Breast epithelium (tissue), 4 donors: ENCODE data around the gene GPC5. TPM values are rescaled to one million over a fixed set of nuclear protein-coding genes. Genes with fewer than 3 reads are reported as not detected.

ENCODE experiments used
- DNase-seq, 2 donors: peaks; one replicate each; pipeline ENCODE4 v3.0.0-alpha.2; 2019; ENCODE audit warnings: low spot score in 2 of 2
- H3K27ac ChIP-seq, 2 donors: fragments of 200-600 bp; sonication (generic) in 1 of 2; one replicate each; pipeline ENCODE4 v1.5.1; 2016 to 2019; ENCODE audit warnings: mild to moderate bottlenecking in 1 of 2
- H3K27me3 ChIP-seq, 2 donors: fragments of 200-600 bp; sonication (generic) in 1 of 2; one replicate each; pipeline versions ENCODE4 v1.5.1 to v1.6.0; 2017 to 2019; ENCODE audit warnings: control low read depth in 1 of 2, mild to moderate bottlenecking in 1 of 2
- H3K36me3 ChIP-seq: fragments of 200-600 bp; one replicate; pipeline ENCODE4 v1.5.1; 2019
- H3K4me1 ChIP-seq, 2 donors: fragments of 200-600 bp; sonication (generic); one replicate each; pipeline ENCODE4 v1.5.1; 2016 to 2019; ENCODE audit warnings: control low read depth in 1 of 2
- H3K4me3 ChIP-seq, 3 donors: fragments of 200-600 bp; sonication (generic); 1 replicate in 2 of 3; 2 replicates in 1 of 3; pipeline ENCODE4 v1.5.1; 2016 to 2019; ENCODE audit warnings: mild to moderate bottlenecking in 3 of 3, moderate library complexity in 2 of 3
- H3K9me3 ChIP-seq, 2 donors: fragments of 200-600 bp; sonication (generic) in 1 of 2; one replicate each; pipeline ENCODE4 v1.5.1; 2016 to 2019; ENCODE audit warnings: control low read depth in 1 of 2
- POLR2A ChIP-seq: fragments of 450-650 bp; IDR thresholded peaks from one replicate; pipeline ENCODE4 v1.6.1; 2016; ENCODE audit warnings: antibody characterized with exemption, mild to moderate bottlenecking, moderate library complexity
- POLR2AphosphoS5 ChIP-seq, 3 donors: sonication (generic); formaldehyde crosslinking; IDR thresholded peaks; one replicate each; pipeline ENCODE4 v1.6.1; 2017; ENCODE audit warnings: antibody characterized with exemption in 3 of 3
- intact Hi-C: fragments of 100-400 bp; cut with DNase I; formaldehyde crosslinking; loops from one replicate; pipeline ENCODE4 v1.15.1; 2023; ENCODE audit warnings: low total_unique reads
- total RNA-seq, 3 donors: library from RNA; depleted of rRNA; stranded (reverse); fragments of >200 nt; gene quantifications; one replicate each; pipeline ENCODE4 v1.1.0, GENCODE V29; 2016
- TF ChIP-seq, protein P1 (sequence below), 3 donors: fragments of 450-650 bp; IDR thresholded peaks; one replicate each; pipeline ENCODE4 v1.5.1; 2016 to 2017; ENCODE audit warnings: antibody characterized with exemption in 3 of 3, mild to moderate bottlenecking in 3 of 3, moderate library complexity in 3 of 3

The GPC5 gene
- total RNA-seq, 3 donors from 2014 or later: 0.88 to 0.98 TPM; not detected in 1

DNA sequence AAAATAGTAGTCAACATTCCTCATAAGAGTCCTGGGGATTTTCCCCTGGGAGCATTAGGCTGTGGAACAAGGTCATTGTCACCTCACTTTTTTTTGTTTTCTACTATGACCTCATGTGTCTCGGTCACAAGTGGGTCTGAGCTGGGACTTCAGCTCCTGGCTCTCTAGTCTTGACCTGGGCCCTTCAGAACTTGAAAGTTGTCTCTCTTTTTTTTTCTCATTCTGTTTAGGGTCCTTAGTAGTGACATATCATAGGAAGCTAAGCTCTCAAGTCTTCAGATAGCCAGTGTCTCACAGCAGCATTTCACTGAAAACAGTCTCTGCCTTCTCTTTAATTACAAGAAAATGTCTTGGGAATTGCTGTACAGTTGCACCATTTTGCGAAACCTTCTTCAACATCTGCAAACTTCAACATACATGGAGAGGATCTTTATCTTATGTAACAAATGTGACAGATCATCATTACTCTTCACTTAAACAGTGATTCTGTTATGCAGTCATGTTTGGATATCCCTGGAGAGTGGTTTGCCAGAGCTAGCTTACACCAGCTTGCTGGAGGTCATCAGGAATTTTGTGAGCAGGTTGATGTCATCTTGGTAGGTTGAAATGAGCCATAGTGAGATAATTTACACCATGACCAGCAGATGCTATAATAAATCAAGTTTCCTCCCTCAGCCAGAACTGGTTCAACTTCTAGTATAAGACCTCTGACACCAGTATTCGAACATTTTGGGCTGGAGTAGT is 131.5 kb downstream of the GPC5 start:
- intact Hi-C loops: no loop called here
- H3K4me1 ChIP-seq: no peaks in the 10 kb centered on the region
- TF ChIP-seq POLR2A (no peak), POLR2AphosphoS5 (IDR thresholded peaks at IDR 0.05) (no peak)
- TF ChIP-seq, protein P1, sequence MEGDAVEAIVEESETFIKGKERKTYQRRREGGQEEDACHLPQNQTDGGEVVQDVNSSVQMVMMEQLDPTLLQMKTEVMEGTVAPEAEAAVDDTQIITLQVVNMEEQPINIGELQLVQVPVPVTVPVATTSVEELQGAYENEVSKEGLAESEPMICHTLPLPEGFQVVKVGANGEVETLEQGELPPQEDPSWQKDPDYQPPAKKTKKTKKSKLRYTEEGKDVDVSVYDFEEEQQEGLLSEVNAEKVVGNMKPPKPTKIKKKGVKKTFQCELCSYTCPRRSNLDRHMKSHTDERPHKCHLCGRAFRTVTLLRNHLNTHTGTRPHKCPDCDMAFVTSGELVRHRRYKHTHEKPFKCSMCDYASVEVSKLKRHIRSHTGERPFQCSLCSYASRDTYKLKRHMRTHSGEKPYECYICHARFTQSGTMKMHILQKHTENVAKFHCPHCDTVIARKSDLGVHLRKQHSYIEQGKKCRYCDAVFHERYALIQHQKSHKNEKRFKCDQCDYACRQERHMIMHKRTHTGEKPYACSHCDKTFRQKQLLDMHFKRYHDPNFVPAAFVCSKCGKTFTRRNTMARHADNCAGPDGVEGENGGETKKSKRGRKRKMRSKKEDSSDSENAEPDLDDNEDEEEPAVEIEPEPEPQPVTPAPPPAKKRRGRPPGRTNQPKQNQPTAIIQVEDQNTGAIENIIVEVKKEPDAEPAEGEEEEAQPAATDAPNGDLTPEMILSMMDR (IDR thresholded peaks at IDR 0.05): no peak
- H3K27me3 ChIP-seq: no peaks in the 10 kb centered on the region
- no peak overlapping the region for H3K4me3 ChIP-seq
- H3K36me3 ChIP-seq: no peaks in the 10 kb centered on the region
- no peak for DNase-seq
- H3K9me3 ChIP-seq: no peaks in the 10 kb centered on the region
- H3K27ac ChIP-seq: no peak overlapping the region

DNA sequence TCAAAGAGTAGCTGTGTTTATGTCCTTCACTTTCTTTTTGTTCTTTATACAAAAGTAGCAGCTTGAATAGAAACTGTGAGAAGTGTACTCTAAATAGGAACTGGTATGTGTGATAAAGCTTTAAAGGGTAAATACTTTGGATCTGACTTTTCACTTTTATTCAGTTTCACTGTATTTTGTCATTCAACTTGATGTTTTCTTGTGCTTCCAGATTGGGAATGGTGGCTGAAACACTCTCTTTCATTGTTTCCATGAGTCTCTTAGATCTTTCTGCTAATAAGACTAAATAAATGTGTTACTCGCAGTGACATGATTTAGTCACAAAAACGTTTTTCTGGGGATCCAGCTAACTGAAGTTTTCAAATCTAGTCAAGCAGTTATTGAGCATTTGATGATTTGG is 133.2 kb downstream of the GPC5 start:
- DNase-seq: no peak
- H3K27me3 ChIP-seq: no peaks in the 10 kb centered on the region
- intact Hi-C loops: no loop called here

DNA sequence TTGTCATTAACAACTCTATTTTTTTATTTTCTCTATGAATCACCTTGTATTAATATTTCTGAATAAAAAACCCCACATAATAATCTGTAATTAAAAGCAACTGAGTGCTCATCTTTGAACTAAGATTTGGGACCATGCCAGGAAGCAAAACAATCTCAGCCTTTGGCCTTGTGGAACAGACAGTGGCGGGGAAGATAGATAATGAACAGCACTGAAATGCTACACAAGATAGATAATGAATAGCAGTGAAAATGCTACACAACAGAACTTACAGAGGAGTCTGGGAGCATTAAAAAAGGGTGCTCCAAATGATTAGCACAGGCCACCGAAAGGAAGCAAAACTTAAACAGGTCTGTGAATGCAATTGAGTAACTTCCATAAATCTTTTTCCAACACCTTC is 134.9 kb downstream of the GPC5 start:
- DNase-seq: no peak
- no peak for TF ChIP-seq POLR2A
- TF ChIP-seq POLR2AphosphoS5 (IDR thresholded peaks at IDR 0.05): no peak
- TF ChIP-seq, protein P1 (IDR thresholded peaks at IDR 0.05): no peak
- intact Hi-C loops: no loop called here

More for the DNA sequence above, 133.2 kb downstream of the GPC5 start:
- Histone ChIP-seq H3K4me3 (no peak overlapping the region), H3K36me3 (no peaks in the 10 kb centered on the region), H3K9me3 (no peaks in the 10 kb centered on the region), H3K4me1 (no peaks in the 10 kb centered on the region), H3K27ac (no peak overlapping the region)
- no peak for TF ChIP-seq POLR2AphosphoS5 (IDR thresholded peaks at IDR 0.05)
- TF ChIP-seq, protein P1 (IDR thresholded peaks at IDR 0.05): no peak
- no peak for TF ChIP-seq POLR2A

DNA sequence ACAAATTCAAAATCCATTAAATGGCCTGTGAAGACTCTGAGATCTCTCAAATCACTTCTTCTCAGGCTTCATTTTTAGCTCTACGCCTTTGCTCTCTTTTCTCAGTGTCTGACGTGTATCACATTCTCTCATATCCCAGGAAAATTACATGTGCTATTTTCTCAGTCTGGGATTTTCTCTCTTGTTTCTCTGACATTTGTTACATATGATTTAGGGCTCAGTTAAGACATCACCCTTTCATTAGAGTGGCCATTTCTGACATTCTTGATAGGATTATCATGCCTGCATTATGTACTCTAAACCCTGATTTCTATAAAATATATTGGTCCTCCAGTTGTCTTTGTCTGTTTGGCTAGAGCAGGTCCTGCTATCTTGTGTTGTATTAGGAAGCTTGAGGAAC is 136.6 kb downstream of the GPC5 start:
- no peaks in the 10 kb centered on the region for H3K9me3 ChIP-seq
- no peak overlapping the region for H3K27ac ChIP-seq
- H3K36me3 ChIP-seq: no peaks in the 10 kb centered on the region
- DNase-seq: no peak
- H3K4me1 ChIP-seq: no peaks in the 10 kb centered on the region
- TF ChIP-seq, protein P1 (IDR thresholded peaks at IDR 0.05): no peak
- TF ChIP-seq POLR2A (no peak), POLR2AphosphoS5 (IDR thresholded peaks at IDR 0.05) (no peak)
- H3K4me3 ChIP-seq: no peak overlapping the region
- no peaks in the 10 kb centered on the region for H3K27me3 ChIP-seq
- intact Hi-C loops: no loop called here

More for the DNA sequence above, 134.9 kb downstream of the GPC5 start:
- Histone ChIP-seq H3K27ac (no peak overlapping the region), H3K36me3 (no peaks in the 10 kb centered on the region), H3K4me1 (no peaks in the 10 kb centered on the region), H3K9me3 (no peaks in the 10 kb centered on the region), H3K27me3 (no peaks in the 10 kb centered on the region), H3K4me3 (no peak overlapping the region)

DNA sequence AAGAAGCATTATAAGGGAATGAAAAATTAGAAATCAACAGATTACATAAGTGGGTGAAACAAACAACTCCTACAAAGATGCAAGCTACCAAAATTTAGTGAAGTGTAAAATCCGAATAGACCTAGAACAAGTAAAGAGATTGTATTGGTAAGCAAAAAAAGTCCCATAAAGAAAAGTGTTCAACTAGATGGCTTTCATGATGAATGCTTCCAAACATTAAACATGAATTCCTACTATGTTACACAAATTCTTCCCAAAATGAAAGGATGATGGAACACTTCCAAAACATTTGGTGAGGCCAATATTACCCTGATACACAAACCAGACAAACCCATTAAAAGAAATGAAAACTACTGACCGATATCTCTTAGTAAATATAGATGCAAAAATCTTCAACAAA is 139.0 kb downstream of the GPC5 start:
- Histone ChIP-seq H3K36me3 (no peaks in the 10 kb centered on the region), H3K27me3 (no peaks in the 10 kb centered on the region), H3K4me1 (no peaks in the 10 kb centered on the region), H3K9me3 (no peaks in the 10 kb centered on the region), H3K27ac (no peak overlapping the region), H3K4me3 (no peak overlapping the region)
- TF ChIP-seq POLR2AphosphoS5 (IDR thresholded peaks at IDR 0.05) (no peak), POLR2A (no peak)
- TF ChIP-seq, protein P1 (IDR thresholded peaks at IDR 0.05): no peak
- intact Hi-C loops: no loop called here
- DNase-seq: no peak
